Amniotic stem cell (primary cell): Measurements from ENCODE around the gene LRRC74B.

Source experiments
- DNase-seq: peaks from one replicate; lab custom pipeline; 2025; lab: John Stamatoyannopoulos, UW

The LRRC74B gene

DNA sequence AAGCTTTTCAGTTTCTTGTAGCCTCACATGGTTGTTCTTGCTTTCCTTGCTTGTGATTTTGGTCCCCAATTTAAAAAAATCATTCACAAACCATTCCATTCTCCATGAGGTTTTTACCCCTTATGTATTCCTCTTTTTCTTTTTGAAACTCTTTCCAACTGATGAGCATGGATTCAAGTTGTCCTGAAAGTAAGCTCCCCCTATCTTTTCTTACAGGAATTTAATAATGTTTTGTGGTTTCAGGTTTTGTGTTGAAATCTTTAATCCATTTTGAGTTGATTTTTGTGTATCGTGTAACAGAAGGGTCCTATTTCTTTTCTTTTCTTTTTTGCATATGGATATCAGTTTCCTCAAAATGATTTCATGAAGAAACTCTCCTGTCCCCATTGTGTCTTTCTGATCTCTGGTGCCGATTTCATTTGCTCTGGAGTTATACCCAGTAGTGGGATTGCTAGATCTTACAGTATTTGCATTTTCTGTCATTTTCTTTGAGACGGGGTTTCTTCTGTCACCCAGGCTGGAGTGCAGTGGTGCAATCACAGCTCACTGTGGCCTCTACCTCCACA, 58.5 kb downstream of the LRRC74B start:
- no peak for DNase-seq

GRCh38 chr22:21105294-21105693, 59.5 kb downstream of the LRRC74B start:
- no peak for DNase-seq

DNA sequence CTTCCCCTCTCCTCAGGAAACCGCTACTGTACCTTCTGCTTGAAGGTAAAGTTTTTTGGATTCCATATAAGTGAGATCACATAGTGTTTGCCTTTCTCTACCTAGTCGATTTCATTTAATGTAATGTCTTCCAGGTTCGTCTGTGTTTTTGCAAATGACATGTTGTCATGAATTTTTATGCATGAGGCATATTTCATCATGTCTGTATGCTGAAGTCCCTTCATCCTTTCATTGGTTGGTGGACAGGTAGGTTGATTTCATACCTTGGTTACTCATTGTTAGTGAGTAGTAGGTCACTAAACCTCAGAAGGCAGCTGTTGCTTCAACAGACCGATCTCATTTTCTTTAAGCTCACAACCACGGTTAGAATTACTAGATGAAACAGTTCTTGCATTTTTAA, 60.3 kb downstream of the LRRC74B start:
- no peak for DNase-seq

GRCh38 chr22:21108379-21109115, 62.8 kb downstream of the LRRC74B start:
- DNase-seq, result no peak
